SK-N-SH treated with all-trans-retinoic acid at 6 μM for 48 hours (cell line): ENCODE measurements around the gene CACNA1H.

Experiments
- ATAC-seq: fragments of 200-7000 bp; cut with Tn5 transposase; 3 replicates; pipeline ENCODE4 v1.9.1; 2020; ENCODE audit warnings: mild to moderate bottlenecking, moderate library complexity
- ARNTL ChIP-seq: fragments of 450-650 bp; formaldehyde crosslinking; IDR thresholded peaks from 2 replicates; pipeline ENCODE4 v1.5.0; 2020; ENCODE audit warnings: low read depth, mild to moderate bottlenecking, moderate library complexity, borderline replicate concordance
- BACH2 ChIP-seq: fragments of 250-450 bp; sonication (Bioruptor Pico); IDR thresholded peaks from 2 replicates; pipeline ENCODE4 v1.9.0; 2021; ENCODE audit warnings: mild to moderate bottlenecking, borderline replicate concordance
- CSDC2 ChIP-seq: fragments of 250-450 bp; sonication (Bioruptor Pico); IDR thresholded peaks from 2 replicates; pipeline ENCODE4 v1.5.0; 2020; ENCODE audit warnings: mild to moderate bottlenecking, moderate library complexity
- ESRRG ChIP-seq: fragments of 250-450 bp; sonication (Bioruptor Pico); IDR thresholded peaks from 2 replicates; pipeline ENCODE4 v1.6.1; 2021; ENCODE audit warnings: mild to moderate bottlenecking
- ISL1 ChIP-seq: fragments of 250-450 bp; sonication (Bioruptor Pico); IDR thresholded peaks from 2 replicates; pipeline ENCODE4 v2.1.2; 2022; ENCODE audit warnings: mild to moderate bottlenecking, moderate library complexity
- PPARA ChIP-seq: fragments of 250-450 bp; sonication (Bioruptor Pico); IDR thresholded peaks from 2 replicates; pipeline ENCODE4 v1.5.0; 2020; ENCODE audit warnings: mild to moderate bottlenecking, borderline replicate concordance
- RARB ChIP-seq: fragments of 250-450 bp; sonication (Bioruptor Pico); IDR thresholded peaks from 2 replicates; pipeline ENCODE4 v1.8.0; 2021; ENCODE audit warnings: mild to moderate bottlenecking, moderate library complexity
- SNAI2 ChIP-seq: fragments of 250-450 bp; sonication (Bioruptor Pico); IDR thresholded peaks from 2 replicates; pipeline ENCODE4 v1.5.0; 2020; ENCODE audit warnings: mild to moderate bottlenecking, moderate library complexity
- TCF4 ChIP-seq: fragments of 250-450 bp; sonication (Bioruptor Pico); IDR thresholded peaks from 2 replicates; pipeline ENCODE4 v1.8.0; 2021; ENCODE audit warnings: mild to moderate bottlenecking, moderate library complexity, borderline replicate concordance
- TOX ChIP-seq: fragments of 250-450 bp; sonication (Bioruptor Pico); IDR thresholded peaks from 2 replicates; pipeline ENCODE4 v1.8.0; 2021; ENCODE audit warnings: mild to moderate bottlenecking, moderate library complexity, borderline replicate concordance
- ZC3H10 ChIP-seq: fragments of 250-450 bp; sonication (Bioruptor Pico); IDR thresholded peaks from 2 replicates; pipeline ENCODE4 v1.5.1; 2021; ENCODE audit warnings: mild to moderate bottlenecking, moderate library complexity
- ZFP3 ChIP-seq: fragments of 250-450 bp; sonication (Bioruptor Pico); IDR thresholded peaks from 2 replicates; pipeline ENCODE4 v1.5.0; 2020; ENCODE audit warnings: mild to moderate bottlenecking, moderate library complexity
- ZFP30 ChIP-seq: fragments of 450-650 bp; formaldehyde crosslinking; IDR thresholded peaks from 2 replicates; pipeline ENCODE4 v1.5.0; 2022; ENCODE audit warnings: mild to moderate bottlenecking, moderate library complexity
- ZNF565 ChIP-seq: fragments of 450-650 bp; formaldehyde crosslinking; conservative IDR thresholded peaks from 2 replicates; pipeline ENCODE4 v1.5.0; 2020; ENCODE audit warnings: low read depth, mild to moderate bottlenecking, moderate library complexity
- ZNF70 ChIP-seq: fragments of 450-650 bp; formaldehyde crosslinking; IDR thresholded peaks from 2 replicates; pipeline ENCODE4 v1.5.0; 2020; ENCODE audit warnings: mild to moderate bottlenecking, moderate library complexity
- ZNF8 ChIP-seq: fragments of 450-650 bp; formaldehyde crosslinking; IDR thresholded peaks from 2 replicates; pipeline ENCODE4 v1.5.0; 2020; ENCODE audit warnings: mild to moderate bottlenecking, moderate library complexity
- TF ChIP-seq, protein P1 (sequence below): fragments of 250-450 bp; sonication (Bioruptor Pico); IDR thresholded peaks from 2 replicates; pipeline ENCODE4 v1.8.0; 2020; ENCODE audit warnings: mild to moderate bottlenecking, moderate library complexity, borderline replicate concordance
- TF ChIP-seq, protein P2 (sequence below): fragments of 250-450 bp; sonication (Bioruptor Pico); IDR thresholded peaks from 2 replicates; pipeline ENCODE4 v1.5.1; 2020; ENCODE audit warnings: low read depth, mild to moderate bottlenecking, moderate library complexity
- TF ChIP-seq, protein P3 (sequence below): fragments of 250-450 bp; sonication (Bioruptor Pico); IDR thresholded peaks from 2 replicates; pipeline ENCODE4 v1.8.0; 2021; ENCODE audit warnings: low read depth, mild to moderate bottlenecking, moderate library complexity, borderline replicate concordance
- TF ChIP-seq, protein P4 (sequence below): fragments of 250-450 bp; sonication (Bioruptor Pico); IDR thresholded peaks from 2 replicates; pipeline ENCODE4 v1.5.1; 2021; ENCODE audit warnings: mild to moderate bottlenecking, moderate library complexity

The CACNA1H gene

DNA sequence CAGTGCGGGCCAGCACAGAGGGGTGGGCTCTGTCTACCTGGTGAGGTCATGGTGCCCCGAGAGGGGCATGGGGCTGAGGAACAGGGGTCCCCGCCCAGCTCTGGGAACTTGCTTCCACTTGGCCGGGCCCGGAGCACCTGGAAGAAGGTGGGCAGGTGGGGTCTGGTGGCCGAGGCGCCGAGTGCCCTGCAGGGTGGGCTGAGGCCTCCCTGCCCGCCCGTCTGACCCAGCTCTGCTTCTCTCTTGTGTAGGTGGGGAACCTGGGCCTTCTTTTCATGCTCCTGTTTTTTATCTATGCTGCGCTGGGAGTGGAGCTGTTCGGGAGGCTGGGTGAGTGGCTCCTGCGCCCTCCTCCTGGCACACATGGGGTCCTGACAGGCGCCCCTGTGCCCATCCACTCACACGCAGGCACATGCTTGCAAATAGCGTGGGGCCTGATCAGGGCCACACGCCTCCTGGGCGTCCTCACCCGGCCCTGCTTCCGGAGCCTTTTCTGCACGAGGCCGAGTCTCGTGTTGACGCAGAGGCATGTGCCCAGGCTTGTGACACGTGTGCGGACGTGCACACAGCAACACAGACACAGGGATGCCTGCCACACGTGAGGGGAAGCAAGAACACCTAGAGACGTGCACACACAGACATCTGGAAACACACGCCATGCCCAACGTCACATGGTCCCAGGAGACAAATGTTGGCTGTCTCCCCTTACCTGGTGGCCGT is 63.9 kb downstream of the CACNA1H start:
- TF ChIP-seq, protein P1, sequence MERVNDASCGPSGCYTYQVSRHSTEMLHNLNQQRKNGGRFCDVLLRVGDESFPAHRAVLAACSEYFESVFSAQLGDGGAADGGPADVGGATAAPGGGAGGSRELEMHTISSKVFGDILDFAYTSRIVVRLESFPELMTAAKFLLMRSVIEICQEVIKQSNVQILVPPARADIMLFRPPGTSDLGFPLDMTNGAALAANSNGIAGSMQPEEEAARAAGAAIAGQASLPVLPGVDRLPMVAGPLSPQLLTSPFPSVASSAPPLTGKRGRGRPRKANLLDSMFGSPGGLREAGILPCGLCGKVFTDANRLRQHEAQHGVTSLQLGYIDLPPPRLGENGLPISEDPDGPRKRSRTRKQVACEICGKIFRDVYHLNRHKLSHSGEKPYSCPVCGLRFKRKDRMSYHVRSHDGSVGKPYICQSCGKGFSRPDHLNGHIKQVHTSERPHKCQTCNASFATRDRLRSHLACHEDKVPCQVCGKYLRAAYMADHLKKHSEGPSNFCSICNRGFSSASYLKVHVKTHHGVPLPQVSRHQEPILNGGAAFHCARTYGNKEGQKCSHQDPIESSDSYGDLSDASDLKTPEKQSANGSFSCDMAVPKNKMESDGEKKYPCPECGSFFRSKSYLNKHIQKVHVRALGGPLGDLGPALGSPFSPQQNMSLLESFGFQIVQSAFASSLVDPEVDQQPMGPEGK: no peak
- TF ChIP-seq ZNF70 (CRISPR knock-in tag) (no peak), TOX (no peak), ZFP3 (no peak), ZFP30 (no peak), RARB (CRISPR knock-in tag) (no peak), ZNF8 (CRISPR knock-in tag) (no peak), ARNTL (CRISPR knock-in tag) (no peak)
- TF ChIP-seq, protein P2, sequence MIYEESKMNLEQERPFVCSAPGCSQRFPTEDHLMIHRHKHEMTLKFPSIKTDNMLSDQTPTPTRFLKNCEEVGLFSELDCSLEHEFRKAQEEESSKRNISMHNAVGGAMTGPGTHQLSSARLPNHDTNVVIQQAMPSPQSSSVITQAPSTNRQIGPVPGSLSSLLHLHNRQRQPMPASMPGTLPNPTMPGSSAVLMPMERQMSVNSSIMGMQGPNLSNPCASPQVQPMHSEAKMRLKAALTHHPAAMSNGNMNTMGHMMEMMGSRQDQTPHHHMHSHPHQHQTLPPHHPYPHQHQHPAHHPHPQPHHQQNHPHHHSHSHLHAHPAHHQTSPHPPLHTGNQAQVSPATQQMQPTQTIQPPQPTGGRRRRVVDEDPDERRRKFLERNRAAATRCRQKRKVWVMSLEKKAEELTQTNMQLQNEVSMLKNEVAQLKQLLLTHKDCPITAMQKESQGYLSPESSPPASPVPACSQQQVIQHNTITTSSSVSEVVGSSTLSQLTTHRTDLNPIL (CRISPR knock-in tag): no peak
- ATAC-seq: no peak

DNA sequence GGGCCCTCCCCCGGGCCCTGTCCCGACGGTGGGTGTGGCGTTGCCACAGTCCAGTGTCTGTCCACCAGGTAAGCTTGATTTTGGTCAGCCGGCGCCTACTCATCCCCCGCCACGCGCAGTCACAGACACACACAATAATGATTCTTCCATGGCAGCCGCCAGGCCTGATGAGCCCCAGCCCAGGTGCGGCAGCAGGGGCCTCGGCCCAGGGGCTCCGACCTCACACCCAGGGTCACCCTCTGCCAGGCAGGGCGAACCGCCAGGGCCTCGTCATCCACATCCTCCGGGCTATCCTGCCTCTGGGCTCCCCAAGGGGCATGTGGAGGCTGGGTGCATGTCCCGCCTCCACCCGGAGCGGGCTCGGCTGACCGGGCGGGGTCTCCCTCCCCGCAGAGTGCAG is 64.6 kb downstream of the CACNA1H start:
- ATAC-seq: no peak

More for the DNA sequence above, 64.6 kb downstream of the CACNA1H start:
- TF ChIP-seq ZNF565 (CRISPR knock-in tag) (no peak), ESRRG (CRISPR knock-in tag) (no peak), TOX (no peak), ARNTL (CRISPR knock-in tag) (no peak), SNAI2 (CRISPR knock-in tag) (no peak), RARB (CRISPR knock-in tag) (no peak), BACH2 (no peak), ISL1 (CRISPR knock-in tag) (no peak), ZFP3 (no peak), CSDC2 (CRISPR knock-in tag) (no peak), TCF4 (CRISPR knock-in tag) (no peak), ZFP30 (no peak), PPARA (CRISPR knock-in tag) (no peak), ZC3H10 (CRISPR knock-in tag) (no peak), ZNF8 (CRISPR knock-in tag) (no peak)
- TF ChIP-seq, protein P2 (CRISPR knock-in tag): no peak
- TF ChIP-seq, protein P3, sequence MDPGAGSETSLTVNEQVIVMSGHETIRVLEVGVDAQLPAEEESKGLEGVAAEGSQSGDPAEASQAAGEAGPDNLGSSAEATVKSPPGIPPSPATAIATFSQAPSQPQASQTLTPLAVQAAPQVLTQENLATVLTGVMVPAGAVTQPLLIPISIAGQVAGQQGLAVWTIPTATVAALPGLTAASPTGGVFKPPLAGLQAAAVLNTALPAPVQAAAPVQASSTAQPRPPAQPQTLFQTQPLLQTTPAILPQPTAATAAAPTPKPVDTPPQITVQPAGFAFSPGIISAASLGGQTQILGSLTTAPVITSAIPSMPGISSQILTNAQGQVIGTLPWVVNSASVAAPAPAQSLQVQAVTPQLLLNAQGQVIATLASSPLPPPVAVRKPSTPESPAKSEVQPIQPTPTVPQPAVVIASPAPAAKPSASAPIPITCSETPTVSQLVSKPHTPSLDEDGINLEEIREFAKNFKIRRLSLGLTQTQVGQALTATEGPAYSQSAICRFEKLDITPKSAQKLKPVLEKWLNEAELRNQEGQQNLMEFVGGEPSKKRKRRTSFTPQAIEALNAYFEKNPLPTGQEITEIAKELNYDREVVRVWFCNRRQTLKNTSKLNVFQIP (CRISPR knock-in tag): no peak
- TF ChIP-seq, protein P4, sequence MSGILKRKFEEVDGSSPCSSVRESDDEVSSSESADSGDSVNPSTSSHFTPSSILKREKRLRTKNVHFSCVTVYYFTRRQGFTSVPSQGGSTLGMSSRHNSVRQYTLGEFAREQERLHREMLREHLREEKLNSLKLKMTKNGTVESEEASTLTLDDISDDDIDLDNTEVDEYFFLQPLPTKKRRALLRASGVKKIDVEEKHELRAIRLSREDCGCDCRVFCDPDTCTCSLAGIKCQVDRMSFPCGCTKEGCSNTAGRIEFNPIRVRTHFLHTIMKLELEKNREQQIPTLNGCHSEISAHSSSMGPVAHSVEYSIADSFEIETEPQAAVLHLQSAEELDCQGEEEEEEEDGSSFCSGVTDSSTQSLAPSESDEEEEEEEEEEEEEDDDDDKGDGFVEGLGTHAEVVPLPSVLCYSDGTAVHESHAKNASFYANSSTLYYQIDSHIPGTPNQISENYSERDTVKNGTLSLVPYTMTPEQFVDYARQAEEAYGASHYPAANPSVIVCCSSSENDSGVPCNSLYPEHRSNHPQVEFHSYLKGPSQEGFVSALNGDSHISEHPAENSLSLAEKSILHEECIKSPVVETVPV (CRISPR knock-in tag): no peak
- TF ChIP-seq, protein P1: no peak
